ENCODE results near the gene RNF208.

- TF ChIP-seq EZH2 (IDR thresholded peaks at IDR 0.05; ENCODE audit: borderline replicate concordance, insufficient read depth, low read depth, low read length, poor library complexity, severe bottlenecking) (no peak), CTCF (IDR thresholded peaks at IDR 0.05) (no peak)
Observed at GRCh38 chr9:137191691-137192447, 30.2 kb downstream of the RNF208 start.

Data from B cell (primary cell).